SK-N-SH (cell line): ENCODE data around the gene SGMS2. TPM values are rescaled to one million over a fixed set of nuclear protein-coding genes. Genes with fewer than 3 reads are reported as not detected.

Experiments used
- CTCF ChIA-PET: fragments of 300-600, 350-600 bp; formaldehyde crosslinking; extraction: SDS; loops from one replicate; lab custom pipeline; 2021; lab: Yijun Ruan, JAX
- POLR2A ChIA-PET: fragments of 350-600 bp; sonication (Branson Sonifier 250); formaldehyde crosslinking; extraction: SDS; loops from one replicate; lab custom pipeline; 2020; ENCODE audit warnings: antibody characterized with exemption, inconsistent platforms; lab: Yijun Ruan, JAX
- DNase-seq: peaks from one replicate; pipeline ENCODE4 v3.0.0; 2012
- H2AFZ ChIP-seq: fragments of 200-600 bp; sonication (generic); 2 replicates; pipeline ENCODE4 v1.8.1; 2016; ENCODE audit warnings: antibody characterized with exemption, mild to moderate bottlenecking, low read depth
- H3F3A ChIP-seq: fragments of 200-600 bp; sonication (generic); replicated peaks from 2 replicates; pipeline ENCODE3; 2016; ENCODE audit warnings: antibody characterized with exemption, mild to moderate bottlenecking; ENCODE audit not compliant: insufficient read depth
- H3K27ac ChIP-seq, 2 experiments: fragments of 200-500 bp in 1 of 2; fragments of 200-600 bp in 1 of 2; sonication (Bioruptor generic) in 1 of 2; sonication (generic), shearing (Covaris generic) in 1 of 2; 2 replicates each; pipeline versions ENCODE4 v1.5.1 to v1.6.1; 2014 to 2016; ENCODE audit warnings: low read depth in 2 of 2, inconsistent platforms in 1 of 2, low read length in 1 of 2, mild to moderate bottlenecking in 1 of 2, mixed read lengths in 1 of 2
- H3K27me3 ChIP-seq: fragments of 200-600 bp; sonication (generic), shearing (Covaris generic); 2 replicates; pipeline ENCODE4 v1.6.1; 2016; ENCODE audit warnings: mixed run types; ENCODE audit not compliant: insufficient read depth
- H3K36me3 ChIP-seq, 2 experiments: fragments of 200-500 bp in 1 of 2; fragments of 200-600 bp in 1 of 2; sonication (Bioruptor generic) in 1 of 2; sonication (generic) in 1 of 2; replicated peaks in 1 of 2; 2 replicates each; pipeline versions ENCODE3 to v1.5.1; 2014 to 2016; ENCODE audit warnings: low read length in 1 of 2, mild to moderate bottlenecking in 1 of 2; ENCODE audit not compliant: insufficient read depth in 2 of 2, control insufficient read depth in 1 of 2
- H3K4me1 ChIP-seq, 2 experiments: fragments of 200-500 bp in 1 of 2; fragments of 200-600 bp in 1 of 2; sonication (Bioruptor generic) in 1 of 2; sonication (generic), shearing (Covaris generic) in 1 of 2; 2 replicates each; pipeline versions ENCODE4 v1.5.1 to v1.6.1; 2014 to 2016; ENCODE audit warnings: low read depth in 1 of 2, low read length in 1 of 2, mixed run types in 1 of 2; ENCODE audit not compliant: insufficient read depth in 2 of 2, control insufficient read depth in 1 of 2
- H3K4me2 ChIP-seq: fragments of 200-600 bp; sonication (generic), shearing (Covaris generic); 2 replicates; pipeline ENCODE4 v1.6.1; 2017; ENCODE audit warnings: mixed run types
- H3K4me3 ChIP-seq, 2 experiments: fragments of 200-500 bp in 1 of 2; fragments of 200-600 bp in 1 of 2; sonication (Bioruptor generic) in 1 of 2; sonication (generic), shearing (Covaris generic) in 1 of 2; 2 replicates each; pipeline versions ENCODE4 v1.5.1 to v1.8.1; 2014 to 2016; ENCODE audit warnings: low read depth in 2 of 2, inconsistent platforms in 1 of 2, low read length in 1 of 2, mild to moderate bottlenecking in 1 of 2, mixed read lengths in 1 of 2, moderate library complexity in 1 of 2
- H3K79me2 ChIP-seq: fragments of 200-600 bp; sonication (generic); 2 replicates; pipeline ENCODE4 v1.8.1; 2017; ENCODE audit warnings: mild to moderate bottlenecking; ENCODE audit not compliant: insufficient read depth
- H3K9ac ChIP-seq: fragments of 200-600 bp; sonication (generic); 2 replicates; pipeline ENCODE4 v1.6.1; 2017; ENCODE audit warnings: mixed run types
- H3K9me2 ChIP-seq: fragments of 200-600 bp; sonication (generic); 2 replicates; pipeline ENCODE4 v1.6.1; 2017; ENCODE audit warnings: mixed run types
- H3K9me3 ChIP-seq: fragments of 200-600 bp; sonication (generic); 2 replicates; pipeline ENCODE4 v1.6.1; 2017; ENCODE audit warnings: mixed run types, mild to moderate bottlenecking, moderate library complexity
- H4K20me1 ChIP-seq: fragments of 200-600 bp; sonication (generic); 2 replicates; pipeline ENCODE4 v1.6.1; 2017; ENCODE audit warnings: mild to moderate bottlenecking, mixed run types; ENCODE audit not compliant: insufficient read depth
- ELF1 ChIP-seq: IDR thresholded peaks from 2 replicates; pipeline ENCODE4 v1.4.0; 2012
- EP300 ChIP-seq, 2 experiments: IDR thresholded peaks; 2 replicates each; pipeline versions ENCODE4 v1.4.0 to v1.6.1; 2012; ENCODE audit warnings: borderline replicate concordance in 1 of 2, low read depth in 1 of 2, low read length in 1 of 2
- FOSL2 ChIP-seq: IDR thresholded peaks from 2 replicates; pipeline ENCODE4 v1.4.0; 2012; ENCODE audit warnings: low read depth, mild to moderate bottlenecking, moderate library complexity, borderline replicate concordance
- FOXJ3 ChIP-seq: sonication (generic); formaldehyde crosslinking; IDR thresholded peaks from 2 replicates; pipeline ENCODE4 v1.5.1; 2020; ENCODE audit warnings: mild to moderate bottlenecking, missing genetic modification reagents
- FOXM1 ChIP-seq: IDR thresholded peaks from 2 replicates; pipeline ENCODE4 v1.4.0; 2012; ENCODE audit warnings: low read depth, mild to moderate bottlenecking
- JUND ChIP-seq: IDR thresholded peaks from 2 replicates; pipeline ENCODE4 v1.4.0; 2012
- NFIC ChIP-seq: IDR thresholded peaks from 2 replicates; pipeline ENCODE4 v1.4.0; 2012; ENCODE audit warnings: borderline replicate concordance
- RAD21 ChIP-seq: IDR thresholded peaks from 2 replicates; pipeline ENCODE4 v1.6.1; 2012; ENCODE audit warnings: mild to moderate bottlenecking, low read length
- RCOR1 ChIP-seq: fragments of 150-350 bp; IDR thresholded peaks from 2 replicates; pipeline ENCODE4 v1.6.1; 2017; ENCODE audit warnings: antibody characterized with exemption, low read length
- RFX5 ChIP-seq: IDR thresholded peaks from 2 replicates; pipeline ENCODE4 v1.6.1; 2012; ENCODE audit warnings: mild to moderate bottlenecking, improper control_type of control experiment, low read length
- RXRA ChIP-seq: IDR thresholded peaks from 2 replicates; pipeline ENCODE4 v1.4.0; 2012; ENCODE audit warnings: low read depth, mild to moderate bottlenecking, borderline replicate concordance
- TAF1 ChIP-seq: IDR thresholded peaks from 2 replicates; pipeline ENCODE4 v1.6.1; 2012; ENCODE audit warnings: low read depth, mild to moderate bottlenecking, low read length, moderate library complexity, borderline replicate concordance
- WGBS: methylation state at CpG from one replicate; pipeline ENCODE4 v1.1.6; 2017; ENCODE audit warnings: low lambda C conversion rate; 5-methylcytosine and 5-hydroxymethylcytosine counted together
- polyA plus RNA-seq, 3 experiments: library from polyadenylated mRNA; depleted of rRNA; stranded (reverse); fragments of >200 nt; gene quantifications; 2 replicates each; pipeline ENCODE4 v1.2.3, GENCODE V29; 2012
- TF ChIP-seq, protein P1 (sequence below): fragments of 200-600 bp; sonication (generic); IDR thresholded peaks from 2 replicates; pipeline ENCODE4 v1.6.1; 2017; ENCODE audit warnings: antibody characterized with exemption, mild to moderate bottlenecking, moderate library complexity
- TF ChIP-seq, protein P2 (sequence below): fragments of 150-350 bp; IDR thresholded peaks from 2 replicates; pipeline ENCODE4 v1.6.1; 2017; ENCODE audit warnings: antibody characterized with exemption, low read length, low read depth, borderline replicate concordance
- TF ChIP-seq, protein P3 (sequence below): IDR thresholded peaks from 2 replicates; pipeline ENCODE4; 2012
- TF ChIP-seq, protein P4 (sequence below): IDR thresholded peaks from 2 replicates; pipeline ENCODE4 v1.4.0; 2012; ENCODE audit warnings: low read depth
- TF ChIP-seq, protein P5 (sequence below): IDR thresholded peaks from 2 replicates; pipeline ENCODE4 v1.6.1; 2012; ENCODE audit warnings: mild to moderate bottlenecking, low read depth, low read length, moderate library complexity

The SGMS2 gene
- polyA plus RNA-seq, 1 of the 3 experiments (the other 2 are of a cell fraction): 0.82 TPM

DNA sequence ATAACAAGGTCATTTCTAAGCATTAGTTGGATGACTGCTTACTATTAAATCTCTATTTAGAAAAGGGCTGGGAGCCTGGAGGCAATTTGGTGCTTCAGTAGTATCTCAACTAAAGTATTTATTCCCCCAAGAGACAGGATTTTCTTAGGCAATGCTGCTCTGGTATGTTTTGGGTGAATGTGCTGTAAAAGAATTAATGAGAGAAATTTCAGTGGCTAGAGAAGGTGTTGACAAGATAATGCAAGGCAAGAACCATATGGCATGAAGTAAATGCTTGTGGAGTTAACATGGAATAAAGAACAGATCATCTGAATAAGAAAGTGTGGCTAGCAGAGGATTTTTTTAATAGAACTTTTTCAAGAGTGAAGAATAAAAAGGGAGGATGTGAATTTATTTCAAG is 110.5 kb downstream of the SGMS2 start:
- Histone ChIP-seq H3K27ac (no peak overlapping the region), H3K27me3 (no peaks in the 10 kb centered on the region), H3K79me2 (no peaks in the 10 kb centered on the region), H3K4me1 (peaks cover 0 to 14% of the 10 kb centered on the region in 2 experiments; a peak in 2 of 4 replicates), H4K20me1 (no peaks in the 10 kb centered on the region), H3K9me2 (no peaks in the 10 kb centered on the region), H3K9ac (no peak overlapping the region), H2AFZ (no peak overlapping the region), H3F3A (no peaks in the 10 kb centered on the region), H3K4me2 (no peak overlapping the region), H3K36me3 (peaks cover 0 to 2% of the 10 kb centered on the region in 2 experiments), H3K9me3 (no peaks in the 10 kb centered on the region), H3K4me3 (no peak overlapping the region)
- ChIA-PET POLR2A (no interaction called here), CTCF (no interaction called here)
- no peak for DNase-seq
- TF ChIP-seq FOXJ3 (CRISPR knock-in tag) (no peak), FOXM1 (no peak), ELF1 (no peak), RXRA (no peak)
- TF ChIP-seq, protein P1, sequence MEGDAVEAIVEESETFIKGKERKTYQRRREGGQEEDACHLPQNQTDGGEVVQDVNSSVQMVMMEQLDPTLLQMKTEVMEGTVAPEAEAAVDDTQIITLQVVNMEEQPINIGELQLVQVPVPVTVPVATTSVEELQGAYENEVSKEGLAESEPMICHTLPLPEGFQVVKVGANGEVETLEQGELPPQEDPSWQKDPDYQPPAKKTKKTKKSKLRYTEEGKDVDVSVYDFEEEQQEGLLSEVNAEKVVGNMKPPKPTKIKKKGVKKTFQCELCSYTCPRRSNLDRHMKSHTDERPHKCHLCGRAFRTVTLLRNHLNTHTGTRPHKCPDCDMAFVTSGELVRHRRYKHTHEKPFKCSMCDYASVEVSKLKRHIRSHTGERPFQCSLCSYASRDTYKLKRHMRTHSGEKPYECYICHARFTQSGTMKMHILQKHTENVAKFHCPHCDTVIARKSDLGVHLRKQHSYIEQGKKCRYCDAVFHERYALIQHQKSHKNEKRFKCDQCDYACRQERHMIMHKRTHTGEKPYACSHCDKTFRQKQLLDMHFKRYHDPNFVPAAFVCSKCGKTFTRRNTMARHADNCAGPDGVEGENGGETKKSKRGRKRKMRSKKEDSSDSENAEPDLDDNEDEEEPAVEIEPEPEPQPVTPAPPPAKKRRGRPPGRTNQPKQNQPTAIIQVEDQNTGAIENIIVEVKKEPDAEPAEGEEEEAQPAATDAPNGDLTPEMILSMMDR: no peak
- TF ChIP-seq, protein P2, sequence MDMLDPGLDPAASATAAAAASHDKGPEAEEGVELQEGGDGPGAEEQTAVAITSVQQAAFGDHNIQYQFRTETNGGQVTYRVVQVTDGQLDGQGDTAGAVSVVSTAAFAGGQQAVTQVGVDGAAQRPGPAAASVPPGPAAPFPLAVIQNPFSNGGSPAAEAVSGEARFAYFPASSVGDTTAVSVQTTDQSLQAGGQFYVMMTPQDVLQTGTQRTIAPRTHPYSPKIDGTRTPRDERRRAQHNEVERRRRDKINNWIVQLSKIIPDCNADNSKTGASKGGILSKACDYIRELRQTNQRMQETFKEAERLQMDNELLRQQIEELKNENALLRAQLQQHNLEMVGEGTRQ: no peak
- TF ChIP-seq, protein P3, sequence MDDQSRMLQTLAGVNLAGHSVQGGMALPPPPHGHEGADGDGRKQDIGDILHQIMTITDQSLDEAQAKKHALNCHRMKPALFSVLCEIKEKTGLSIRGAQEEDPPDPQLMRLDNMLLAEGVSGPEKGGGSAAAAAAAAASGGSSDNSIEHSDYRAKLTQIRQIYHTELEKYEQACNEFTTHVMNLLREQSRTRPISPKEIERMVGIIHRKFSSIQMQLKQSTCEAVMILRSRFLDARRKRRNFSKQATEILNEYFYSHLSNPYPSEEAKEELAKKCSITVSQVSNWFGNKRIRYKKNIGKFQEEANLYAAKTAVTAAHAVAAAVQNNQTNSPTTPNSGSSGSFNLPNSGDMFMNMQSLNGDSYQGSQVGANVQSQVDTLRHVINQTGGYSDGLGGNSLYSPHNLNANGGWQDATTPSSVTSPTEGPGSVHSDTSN: no peak

DNA sequence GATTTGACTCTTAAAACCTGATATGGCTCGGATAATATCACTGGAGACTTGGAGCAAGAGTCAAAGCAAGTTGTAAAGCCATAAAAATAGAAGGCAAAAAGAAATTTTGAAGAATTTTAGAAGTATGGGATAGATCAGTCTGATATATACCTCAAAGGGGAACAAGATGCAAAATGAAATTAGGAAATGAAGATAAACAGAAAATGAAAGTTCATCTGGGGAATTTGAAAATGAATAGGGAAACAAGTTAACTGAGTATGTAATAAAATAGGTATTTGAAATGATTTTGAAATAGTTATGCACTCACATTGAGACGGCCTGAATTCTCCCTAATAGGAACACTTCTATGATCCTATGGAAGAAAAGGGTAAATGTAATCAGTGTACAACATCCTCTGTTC is 112.3 kb downstream of the SGMS2 start:
- Histone ChIP-seq H3K9me2 (no peaks in the 10 kb centered on the region), H4K20me1 (no peaks in the 10 kb centered on the region), H3K79me2 (no peaks in the 10 kb centered on the region), H3K9ac (no peak overlapping the region), H3K4me2 (no peak overlapping the region), H3K4me1 (peaks cover 0 to 8% of the 10 kb centered on the region in 2 experiments; a peak in 2 of 4 replicates), H3K9me3 (no peaks in the 10 kb centered on the region), H3K27ac (no peak overlapping the region), H3K4me3 (no peak overlapping the region), H2AFZ (no peak overlapping the region), H3F3A (no peaks in the 10 kb centered on the region), H3K36me3 (peaks cover 0 to 2% of the 10 kb centered on the region in 2 experiments), H3K27me3 (no peaks in the 10 kb centered on the region)
- POLR2A ChIA-PET: no interaction called here
- CTCF ChIA-PET: no interaction called here
- 92% methylated on average over 2 of the region's 2 CpGs for WGBS
- DNase-seq: no peak
- TF ChIP-seq EP300 (IDR thresholded peaks at IDR 0.05; ENCODE audit: borderline replicate concordance in 1 of 2, low read depth in 1 of 2, low read length in 1 of 2): no peak
- no peak for TF ChIP-seq NFIC
- no peak for TF ChIP-seq FOSL2
- TF ChIP-seq, protein P2: no peak
- TF ChIP-seq, protein P4, sequence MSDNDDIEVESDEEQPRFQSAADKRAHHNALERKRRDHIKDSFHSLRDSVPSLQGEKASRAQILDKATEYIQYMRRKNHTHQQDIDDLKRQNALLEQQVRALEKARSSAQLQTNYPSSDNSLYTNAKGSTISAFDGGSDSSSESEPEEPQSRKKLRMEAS: no peak
- TF ChIP-seq TAF1: no peak
- no peak for TF ChIP-seq RCOR1
- TF ChIP-seq, protein P5, sequence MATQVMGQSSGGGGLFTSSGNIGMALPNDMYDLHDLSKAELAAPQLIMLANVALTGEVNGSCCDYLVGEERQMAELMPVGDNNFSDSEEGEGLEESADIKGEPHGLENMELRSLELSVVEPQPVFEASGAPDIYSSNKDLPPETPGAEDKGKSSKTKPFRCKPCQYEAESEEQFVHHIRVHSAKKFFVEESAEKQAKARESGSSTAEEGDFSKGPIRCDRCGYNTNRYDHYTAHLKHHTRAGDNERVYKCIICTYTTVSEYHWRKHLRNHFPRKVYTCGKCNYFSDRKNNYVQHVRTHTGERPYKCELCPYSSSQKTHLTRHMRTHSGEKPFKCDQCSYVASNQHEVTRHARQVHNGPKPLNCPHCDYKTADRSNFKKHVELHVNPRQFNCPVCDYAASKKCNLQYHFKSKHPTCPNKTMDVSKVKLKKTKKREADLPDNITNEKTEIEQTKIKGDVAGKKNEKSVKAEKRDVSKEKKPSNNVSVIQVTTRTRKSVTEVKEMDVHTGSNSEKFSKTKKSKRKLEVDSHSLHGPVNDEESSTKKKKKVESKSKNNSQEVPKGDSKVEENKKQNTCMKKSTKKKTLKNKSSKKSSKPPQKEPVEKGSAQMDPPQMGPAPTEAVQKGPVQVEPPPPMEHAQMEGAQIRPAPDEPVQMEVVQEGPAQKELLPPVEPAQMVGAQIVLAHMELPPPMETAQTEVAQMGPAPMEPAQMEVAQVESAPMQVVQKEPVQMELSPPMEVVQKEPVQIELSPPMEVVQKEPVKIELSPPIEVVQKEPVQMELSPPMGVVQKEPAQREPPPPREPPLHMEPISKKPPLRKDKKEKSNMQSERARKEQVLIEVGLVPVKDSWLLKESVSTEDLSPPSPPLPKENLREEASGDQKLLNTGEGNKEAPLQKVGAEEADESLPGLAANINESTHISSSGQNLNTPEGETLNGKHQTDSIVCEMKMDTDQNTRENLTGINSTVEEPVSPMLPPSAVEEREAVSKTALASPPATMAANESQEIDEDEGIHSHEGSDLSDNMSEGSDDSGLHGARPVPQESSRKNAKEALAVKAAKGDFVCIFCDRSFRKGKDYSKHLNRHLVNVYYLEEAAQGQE: no peak
- TF ChIP-seq, protein P1: no peak
- TF ChIP-seq RXRA: no peak
- no peak for TF ChIP-seq JUND
- TF ChIP-seq RFX5: no peak
- no peak for TF ChIP-seq RAD21
